Activated CD4-positive, alpha-beta T cell treated with anti-CD3 and anti-CD28 coated beads, Interleukin-2, amount 10 ng/mL, durations not matched to agents 7 days and 5 days (primary cell): ENCODE measurements around the gene MYH15. TPM values are rescaled to one million over a fixed set of nuclear protein-coding genes. Genes with fewer than 3 reads are reported as not detected.

Source experiments
- CTCF ChIA-PET: fragments of 350-600 bp; sonication (Branson Sonifier 250); formaldehyde crosslinking; loops from one replicate; lab custom pipeline; 2021; ENCODE audit warnings: antibody characterized with exemption; lab: Charles Lee
- POLR2A ChIA-PET: fragments of 350-600 bp; sonication (Branson Sonifier 250); formaldehyde crosslinking; loops from one replicate; lab custom pipeline; 2021; ENCODE audit warnings: antibody characterized with exemption; lab: Charles Lee
- DNase-seq: peaks from one replicate; pipeline ENCODE4 v3.0.0-alpha.2; 2020
- H3K27ac Mint-ChIP-seq: one replicate; pipeline ENCODE4 v1.8.0; 2021; ENCODE audit warnings: mild to moderate bottlenecking, moderate library complexity, mixed read lengths
- H3K27me3 Mint-ChIP-seq: one replicate; pipeline ENCODE4 v1.8.0; 2021; ENCODE audit warnings: mixed read lengths
- H3K36me3 Mint-ChIP-seq: one replicate; pipeline ENCODE4 v1.8.0; 2021; ENCODE audit warnings: low read depth, mixed read lengths
- H3K4me1 Mint-ChIP-seq: one replicate; pipeline ENCODE4 v1.8.0; 2021; ENCODE audit warnings: mixed read lengths
- H3K4me3 Mint-ChIP-seq: one replicate; pipeline ENCODE4 v1.8.0; 2021; ENCODE audit warnings: mild to moderate bottlenecking, moderate library complexity, mixed read lengths
- H3K9me3 Mint-ChIP-seq: one replicate; pipeline ENCODE4 v1.8.0; 2021; ENCODE audit warnings: mixed read lengths
- total RNA-seq, 2 experiments: library from RNA; stranded (reverse); gene quantifications; one replicate each; pipeline ENCODE4 v1.2.3, GENCODE V29; 2021

The MYH15 gene
- total RNA-seq, 2 experiments from 2014 or later, result 0.15 to 0.21 TPM

DNA sequence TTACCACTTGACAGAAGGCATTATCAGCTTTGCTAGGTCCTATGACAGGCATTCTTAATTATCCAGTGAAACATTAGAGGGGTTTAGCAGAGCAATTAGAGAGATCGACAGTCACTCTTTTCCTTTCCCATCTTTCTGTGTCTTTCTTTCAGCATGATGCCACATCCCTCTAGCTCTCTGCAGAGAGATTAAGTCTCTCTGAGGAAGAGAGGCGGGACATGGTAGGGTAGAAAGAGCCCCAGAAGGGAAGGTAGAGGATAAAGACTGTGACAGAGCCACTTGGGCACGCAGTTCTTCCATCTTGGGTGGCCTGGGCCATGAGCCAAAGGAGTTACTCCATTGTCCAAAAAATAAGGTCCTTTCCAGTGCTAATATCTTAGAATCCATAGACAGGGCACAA lies 158.2 kb downstream of the MYH15 start:
- no peak overlapping the region for H3K4me3 Mint-ChIP-seq
- no peaks in the 10 kb centered on the region for H3K4me1 Mint-ChIP-seq
- ChIA-PET POLR2A (no interaction called here), CTCF (no interaction called here)
- H3K27ac Mint-ChIP-seq, result no peak overlapping the region
- no peak for DNase-seq
- peaks cover 15% of the 10 kb centered on the region for H3K36me3 Mint-ChIP-seq
- peaks cover 12% of the 10 kb centered on the region for H3K27me3 Mint-ChIP-seq
- H3K9me3 Mint-ChIP-seq, result peaks cover 13% of the 10 kb centered on the region

DNA sequence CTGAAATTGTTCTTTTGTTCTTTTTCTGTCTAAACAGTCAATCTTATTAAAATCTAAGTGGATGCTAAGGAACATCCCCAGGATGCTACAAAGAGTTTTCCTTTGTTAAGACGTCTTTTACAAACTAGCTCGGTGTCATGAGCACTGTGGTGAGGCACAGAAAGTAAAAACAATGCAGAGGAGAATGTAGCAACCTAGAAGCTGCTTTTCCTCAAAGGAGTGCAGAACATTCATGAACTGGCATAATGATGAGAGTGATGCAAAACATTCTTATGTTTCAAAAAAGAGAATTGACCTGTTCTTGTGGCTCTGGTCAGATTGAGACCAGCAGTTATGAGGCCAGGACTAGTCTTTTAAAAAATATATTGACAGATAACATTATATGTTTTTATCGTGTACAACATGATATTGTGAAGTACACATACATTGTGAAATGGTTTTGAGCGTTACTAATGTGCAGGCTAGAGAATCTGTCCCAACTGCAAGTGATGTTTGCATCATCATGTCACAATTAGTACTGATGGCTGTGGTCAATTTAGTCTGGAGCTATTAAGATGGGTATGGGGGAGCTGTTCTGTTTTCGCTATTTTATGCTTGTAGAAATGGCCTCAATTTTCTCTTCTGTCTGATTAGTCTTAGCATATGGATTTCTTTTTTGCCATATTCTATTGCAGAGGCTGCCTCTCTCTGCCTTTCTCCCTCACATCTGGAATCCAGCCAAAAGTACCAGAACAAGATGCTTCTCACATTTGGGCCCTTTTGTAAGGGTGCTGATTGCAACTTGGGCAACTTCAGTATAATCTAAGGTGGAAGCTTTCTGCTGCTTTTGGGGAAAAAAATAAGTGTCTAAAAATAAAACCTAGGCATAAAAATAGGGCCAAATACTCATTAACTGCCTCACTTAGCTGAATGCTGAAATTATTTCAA lies 163.8 kb downstream of the MYH15 start:
- peaks cover 16% of the 10 kb centered on the region for H3K27me3 Mint-ChIP-seq
- no peak overlapping the region for H3K4me3 Mint-ChIP-seq
- CTCF ChIA-PET, result interaction anchor here (0.9 to 2.2 kb wide), 2 partner anchors 10 kb away, joined by 3 to 6 read pairs; no protein-coding TSS in a partner anchor
- H3K27ac Mint-ChIP-seq, result no peak overlapping the region
- H3K36me3 Mint-ChIP-seq, result peaks cover 13% of the 10 kb centered on the region
- no peak for DNase-seq
- peaks cover 20% of the 10 kb centered on the region for H3K4me1 Mint-ChIP-seq
- POLR2A ChIA-PET, result no interaction called here
- peaks cover 9% of the 10 kb centered on the region for H3K9me3 Mint-ChIP-seq

DNA sequence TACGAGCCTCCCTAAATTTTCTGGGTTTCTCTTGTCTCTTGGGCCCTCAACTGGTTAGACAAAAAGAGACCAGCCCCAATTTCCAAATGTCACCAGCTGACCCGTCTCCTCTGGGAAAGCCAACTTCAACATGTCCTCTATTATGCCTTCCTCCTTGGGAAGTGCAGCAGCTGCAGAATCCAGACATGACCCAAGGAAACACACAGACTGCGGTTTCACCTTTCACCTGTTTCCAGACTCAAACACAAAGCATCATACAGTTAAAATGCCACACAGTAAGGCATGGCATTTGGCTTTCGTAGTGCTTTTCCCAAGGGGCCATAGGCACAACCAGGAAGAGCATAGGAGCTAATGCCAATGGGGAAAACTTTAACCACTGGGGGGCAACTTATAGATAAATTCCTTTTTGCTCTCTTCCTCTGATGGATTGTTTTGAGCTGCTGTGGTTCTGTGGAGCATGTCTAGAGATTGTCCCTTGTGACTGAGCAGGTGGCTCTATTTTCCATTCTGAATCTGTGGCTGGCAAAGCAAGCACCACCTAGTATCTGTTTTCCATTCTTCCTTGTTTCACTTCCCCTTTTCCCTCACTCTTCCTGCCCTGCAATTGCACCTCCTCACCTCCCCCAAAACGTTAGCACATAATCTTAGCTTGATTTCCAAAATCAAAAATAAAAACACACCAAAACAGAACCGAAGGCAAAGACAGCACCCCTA lies 164.7 kb downstream of the MYH15 start:
- no peak overlapping the region for H3K27ac Mint-ChIP-seq
- H3K4me1 Mint-ChIP-seq, result peaks cover 20% of the 10 kb centered on the region

DNA sequence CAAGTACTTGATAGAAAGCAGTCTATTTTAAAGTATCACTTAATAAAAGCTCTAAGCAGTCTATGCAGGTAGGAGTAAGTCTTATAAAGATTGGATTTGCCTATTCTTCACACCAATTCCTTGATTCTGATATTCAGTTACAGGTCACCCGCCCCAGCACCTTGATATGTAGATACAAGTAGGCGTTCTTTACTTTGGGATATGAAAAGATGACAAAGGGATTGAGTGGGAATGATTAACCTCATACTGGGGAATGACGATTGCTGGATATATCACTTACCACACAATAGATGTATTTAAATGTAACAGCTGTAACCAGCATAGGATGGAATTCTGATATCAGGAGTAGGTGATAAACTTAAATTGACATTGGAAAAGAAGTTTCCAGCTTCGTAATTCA lies 166.9 kb downstream of the MYH15 start:
- Mint-ChIP-seq H3K27me3 (peaks cover 13% of the 10 kb centered on the region), H3K27ac (no peak overlapping the region), H3K4me3 (no peak overlapping the region), H3K4me1 (peaks cover 20% of the 10 kb centered on the region), H3K9me3 (peaks cover 9% of the 10 kb centered on the region), H3K36me3 (peaks cover 11% of the 10 kb centered on the region)
- ChIA-PET CTCF (interaction anchor here (1.2 to 1.4 kb wide), 2 partner anchors 10 kb away, joined by 4 to 5 read pairs; no protein-coding TSS in a partner anchor), POLR2A (no interaction called here)
- no peak for DNase-seq

More for the DNA sequence above, 164.7 kb downstream of the MYH15 start:
- Mint-ChIP-seq H3K4me3 (no peak overlapping the region), H3K27me3 (peaks cover 16% of the 10 kb centered on the region), H3K36me3 (peaks cover 13% of the 10 kb centered on the region), H3K9me3 (peaks cover 9% of the 10 kb centered on the region)
- DNase-seq, result no peak
- ChIA-PET POLR2A (no interaction called here), CTCF (interaction anchor here (1.4 to 2.2 kb wide), 2 partner anchors 11 to 13 kb away, joined by 4 to 6 read pairs; no protein-coding TSS in a partner anchor)

DNA sequence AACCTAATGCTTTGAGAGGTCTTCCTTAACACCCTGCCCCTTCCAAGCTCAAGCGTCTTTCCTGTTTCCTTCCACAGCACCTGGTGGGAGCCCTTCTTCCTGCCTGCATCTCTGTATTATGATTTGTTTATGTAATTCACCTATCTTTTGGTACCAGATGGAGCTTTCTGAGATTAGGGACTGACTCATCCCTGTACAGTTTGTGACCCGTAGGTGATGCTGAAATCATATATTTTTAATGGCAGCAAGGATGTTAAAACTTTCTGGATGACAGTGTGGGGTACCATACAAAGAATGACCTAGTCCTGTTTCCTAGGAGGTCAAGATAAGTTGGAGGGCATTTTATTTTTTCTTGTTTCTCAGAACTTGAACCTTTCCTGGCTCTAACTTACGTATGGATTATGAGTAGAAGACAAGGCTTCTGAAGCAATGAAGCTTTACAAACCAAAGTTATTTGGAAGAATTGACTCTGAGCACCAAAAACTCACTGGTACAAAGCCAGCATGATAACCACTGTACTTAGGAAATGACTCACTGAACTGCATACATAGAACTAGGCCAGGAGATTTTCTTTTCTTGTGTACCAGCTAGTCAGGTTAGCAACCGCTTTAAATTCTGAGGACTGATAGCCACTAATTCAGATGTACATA lies 167.4 kb downstream of the MYH15 start:
- Mint-ChIP-seq H3K4me1 (peaks cover 20% of the 10 kb centered on the region), H3K9me3 (peaks cover 5% of the 10 kb centered on the region), H3K27ac (peak overlapping the region; percentile 34), H3K36me3 (peaks cover 7% of the 10 kb centered on the region), H3K27me3 (peaks cover 9% of the 10 kb centered on the region), H3K4me3 (no peak overlapping the region)
- CTCF ChIA-PET, result interaction anchor here (0.7 to 1.4 kb wide), 3 partner anchors 10 to 48 kb away, joined by 3 to 5 read pairs (median 4); no protein-coding TSS in a partner anchor
- POLR2A ChIA-PET, result no interaction called here
- no peak for DNase-seq

DNA sequence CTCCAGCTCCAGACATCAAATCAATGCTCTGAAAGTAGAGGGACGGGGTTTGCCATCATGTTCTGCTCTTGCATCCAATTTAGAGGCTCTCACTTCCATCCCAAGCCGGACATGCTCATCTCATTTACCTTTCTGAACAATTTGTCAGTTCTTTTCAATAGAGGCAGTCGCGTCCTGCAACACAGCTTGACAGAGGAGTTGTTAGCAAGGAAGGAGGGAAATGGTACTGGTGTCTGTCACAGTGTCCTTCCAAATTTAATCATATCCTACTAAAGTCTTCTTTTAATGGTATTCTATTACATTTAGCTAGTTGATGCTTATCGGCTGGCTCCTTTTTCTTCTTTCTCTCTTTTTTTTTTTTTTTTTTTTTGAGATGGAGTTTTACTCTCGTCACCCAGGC lies 168.5 kb downstream of the MYH15 start:
- CTCF ChIA-PET, result interaction anchor here (0.6 kb wide), 1 partner anchor 655 kb away, joined by 3 read pairs; no protein-coding TSS in a partner anchor
- POLR2A ChIA-PET, result no interaction called here
- H3K36me3 Mint-ChIP-seq, result peaks cover 1% of the 10 kb centered on the region
- DNase-seq, result no peak
- peaks cover 4% of the 10 kb centered on the region for H3K27me3 Mint-ChIP-seq
- peaks cover 20% of the 10 kb centered on the region for H3K4me1 Mint-ChIP-seq
- H3K27ac Mint-ChIP-seq, result no peak overlapping the region
- H3K9me3 Mint-ChIP-seq, result no peaks in the 10 kb centered on the region
- no peak overlapping the region for H3K4me3 Mint-ChIP-seq

DNA sequence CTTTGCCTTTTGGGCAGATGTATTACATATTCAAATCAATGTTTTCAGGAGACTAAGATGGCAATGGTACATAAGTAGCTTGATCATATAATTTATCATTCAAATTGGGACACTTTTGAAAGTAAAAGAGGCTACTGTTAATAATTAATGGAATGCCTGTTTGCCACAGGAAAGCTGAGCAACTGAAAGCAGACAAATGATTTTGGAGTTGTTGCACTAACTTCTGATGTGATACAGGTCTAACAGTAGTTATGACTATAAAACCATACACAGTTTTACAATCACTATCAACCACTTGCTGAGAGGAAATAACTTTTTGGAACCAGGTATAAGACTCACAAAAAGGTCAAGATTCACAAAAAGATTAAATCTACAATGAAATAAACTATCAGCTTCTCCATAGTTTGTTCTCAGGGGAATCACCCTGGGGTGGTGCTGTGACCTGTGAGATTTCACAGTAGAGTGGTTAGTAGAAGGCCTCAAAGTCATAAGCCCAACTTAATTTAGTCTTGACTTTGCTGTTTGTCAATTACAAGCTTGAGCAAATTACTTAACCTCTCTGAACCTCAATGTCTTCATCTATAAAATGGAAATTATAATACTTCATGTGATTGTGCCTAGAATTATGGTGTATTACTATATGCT lies 171.4 kb downstream of the MYH15 start:
- no peak overlapping the region for H3K4me3 Mint-ChIP-seq
- ChIA-PET POLR2A (no interaction called here), CTCF (interaction anchor here (0.6 to 1.1 kb wide), 2 partner anchors 18 to 332 kb away, joined by 3 read pairs; no protein-coding TSS in a partner anchor)
- peaks cover 17% of the 10 kb centered on the region for H3K4me1 Mint-ChIP-seq
- H3K9me3 Mint-ChIP-seq, result no peaks in the 10 kb centered on the region
- DNase-seq, result no peak
- H3K27ac Mint-ChIP-seq, result no peak overlapping the region
- no peaks in the 10 kb centered on the region for H3K36me3 Mint-ChIP-seq
- no peaks in the 10 kb centered on the region for H3K27me3 Mint-ChIP-seq

DNA sequence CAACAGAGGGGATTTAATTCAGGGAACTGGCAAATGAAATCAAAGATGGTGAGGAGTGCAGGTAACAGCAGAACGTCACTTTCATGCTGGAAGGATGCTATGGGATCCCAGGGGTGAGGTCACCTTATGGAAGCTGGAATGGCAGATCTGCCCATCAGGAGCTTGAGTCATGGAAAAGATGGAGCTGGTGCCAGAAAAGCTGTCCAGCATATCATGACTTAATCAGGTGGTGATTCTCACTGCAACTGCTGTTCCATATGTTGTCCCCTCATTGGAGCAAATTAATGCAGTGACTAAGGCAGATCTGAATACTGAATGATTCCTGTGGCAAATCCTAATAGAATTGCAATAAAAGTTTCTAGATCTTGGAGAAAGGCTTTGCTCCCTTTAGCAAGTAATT lies 175.7 kb downstream of the MYH15 start:
- H3K4me3 Mint-ChIP-seq, result no peak overlapping the region
- no peak overlapping the region for H3K27ac Mint-ChIP-seq
- DNase-seq, result no peak
- H3K9me3 Mint-ChIP-seq, result no peaks in the 10 kb centered on the region
- ChIA-PET POLR2A (no interaction called here), CTCF (interaction anchor here (1.8 kb wide), 1 partner anchor 11 kb away, joined by 3 read pairs; no protein-coding TSS in a partner anchor)
- peaks cover 10% of the 10 kb centered on the region for H3K36me3 Mint-ChIP-seq
- no peaks in the 10 kb centered on the region for H3K27me3 Mint-ChIP-seq
- peaks cover 15% of the 10 kb centered on the region for H3K4me1 Mint-ChIP-seq

DNA sequence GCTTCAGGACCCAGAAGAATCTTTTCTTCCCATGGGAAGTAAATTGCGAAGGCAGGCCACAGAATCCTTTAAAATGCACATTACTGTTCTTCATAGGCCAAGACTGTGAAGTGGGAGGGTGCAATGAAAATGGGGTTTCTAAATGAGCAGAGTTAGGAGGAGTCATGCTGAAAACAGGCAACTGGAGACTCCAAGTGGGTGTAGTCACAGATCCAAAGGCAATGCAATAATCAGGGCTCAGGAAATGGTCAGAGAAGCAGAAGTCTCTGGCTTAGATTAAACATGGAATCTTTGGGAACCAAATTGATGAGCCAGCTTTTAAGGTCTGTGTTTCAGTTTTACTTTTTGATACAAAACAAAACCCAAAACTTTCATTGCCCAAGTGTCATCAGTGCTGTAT lies 176.4 kb downstream of the MYH15 start:
- POLR2A ChIA-PET, result interaction anchor here (0.6 kb wide), 1 partner anchor 542 kb away, joined by 7 read pairs; no protein-coding TSS in a partner anchor

DNA sequence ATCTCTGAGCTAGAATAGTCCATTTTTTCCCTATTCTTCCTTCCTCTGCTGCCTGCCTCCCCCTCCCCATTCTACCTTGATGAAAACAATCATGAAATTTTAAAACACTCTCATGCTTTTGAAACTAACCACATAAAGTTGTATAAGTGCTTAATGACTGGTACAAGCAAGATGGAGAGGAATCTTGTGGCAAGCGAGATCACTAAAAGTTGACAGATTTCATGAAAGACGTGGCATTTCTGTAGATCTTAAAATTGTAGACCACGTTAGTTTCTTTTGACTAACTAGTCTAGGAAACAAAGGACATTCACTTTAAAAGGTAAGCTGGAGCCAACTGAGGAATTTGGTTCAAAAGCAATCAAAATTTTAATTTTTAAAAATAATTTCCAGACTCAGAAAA lies 178.6 kb downstream of the MYH15 start:
- Mint-ChIP-seq H3K4me3 (no peak overlapping the region), H3K9me3 (peaks cover 7% of the 10 kb centered on the region), H3K36me3 (peaks cover 27% of the 10 kb centered on the region), H3K4me1 (peaks cover 40% of the 10 kb centered on the region), H3K27ac (no peak overlapping the region), H3K27me3 (no peaks in the 10 kb centered on the region)
- ChIA-PET POLR2A (no interaction called here), CTCF (no interaction called here)
- no peak for DNase-seq

More for the DNA sequence above, 176.4 kb downstream of the MYH15 start:
- H3K9me3 Mint-ChIP-seq, result no peaks in the 10 kb centered on the region
- CTCF ChIA-PET, result interaction anchor here (1.4 to 1.8 kb wide), 2 partner anchors 10 kb away, joined by 3 to 4 read pairs; no protein-coding TSS in a partner anchor
- H3K27ac Mint-ChIP-seq, result no peak overlapping the region
- H3K4me3 Mint-ChIP-seq, result no peak overlapping the region
- DNase-seq, result no peak
- H3K36me3 Mint-ChIP-seq, result peaks cover 16% of the 10 kb centered on the region
- no peaks in the 10 kb centered on the region for H3K27me3 Mint-ChIP-seq
- H3K4me1 Mint-ChIP-seq, result peaks cover 22% of the 10 kb centered on the region
